ENCODE data around the gene PLA2G4E.

The PLA2G4E gene

DNA sequence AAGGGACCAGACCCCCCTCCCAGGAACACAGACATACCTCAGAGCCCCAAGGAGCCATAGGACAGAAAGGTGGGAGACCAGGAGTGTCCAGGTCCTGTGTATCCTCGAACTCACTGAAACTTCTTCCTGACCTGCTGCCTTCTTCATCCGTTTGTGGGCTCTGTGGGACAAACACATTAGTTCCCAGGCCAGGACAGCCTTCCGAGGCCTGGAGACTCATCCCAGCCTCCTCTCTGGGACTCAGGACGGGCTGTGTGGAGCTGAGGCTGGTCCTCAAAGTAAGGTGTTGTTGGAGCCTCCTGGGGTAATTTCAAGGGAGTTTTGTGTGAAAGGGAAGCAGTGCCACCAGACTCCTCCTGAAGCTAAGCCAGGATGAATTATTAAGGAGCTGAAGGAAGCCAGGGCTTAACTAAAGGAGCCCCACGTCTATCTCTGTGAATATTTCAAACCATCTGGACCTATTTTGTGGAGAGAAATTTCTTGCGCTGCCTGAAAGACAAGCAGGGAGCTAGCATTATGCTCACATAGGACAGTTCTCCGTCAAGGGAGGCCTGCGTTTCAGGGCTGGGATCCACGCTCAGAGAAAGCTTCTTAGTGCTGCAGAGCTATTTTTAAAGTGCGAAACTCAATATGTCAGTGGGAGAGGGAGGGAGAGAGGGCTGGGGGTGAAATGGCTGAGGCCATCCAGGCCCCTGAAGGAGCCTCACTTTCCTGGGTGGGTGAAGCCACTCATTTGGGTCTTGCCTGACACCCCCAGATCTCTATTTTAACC, 29.8 kb upstream of the PLA2G4E start:
- no peak for DNase-seq

DNA sequence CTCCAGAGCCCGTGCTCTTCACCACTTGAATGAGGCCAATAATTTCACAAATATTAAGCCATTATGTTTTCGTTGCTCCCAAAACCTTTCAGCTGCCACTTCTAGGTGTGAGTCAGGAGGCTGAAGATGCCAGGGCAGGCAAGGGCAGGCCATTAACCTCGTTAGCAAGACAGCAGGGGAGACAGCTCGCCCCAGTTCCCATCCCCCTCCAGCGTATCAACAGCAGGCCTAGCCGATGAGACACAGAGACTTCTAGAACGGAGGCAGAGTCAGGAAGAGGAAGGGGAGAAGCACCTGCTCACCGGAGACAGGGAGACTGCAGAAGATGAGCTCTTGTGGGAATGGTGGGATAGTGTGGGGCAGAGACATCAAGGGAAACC, 28.0 kb upstream of the PLA2G4E start:
- no peak for DNase-seq

DNA sequence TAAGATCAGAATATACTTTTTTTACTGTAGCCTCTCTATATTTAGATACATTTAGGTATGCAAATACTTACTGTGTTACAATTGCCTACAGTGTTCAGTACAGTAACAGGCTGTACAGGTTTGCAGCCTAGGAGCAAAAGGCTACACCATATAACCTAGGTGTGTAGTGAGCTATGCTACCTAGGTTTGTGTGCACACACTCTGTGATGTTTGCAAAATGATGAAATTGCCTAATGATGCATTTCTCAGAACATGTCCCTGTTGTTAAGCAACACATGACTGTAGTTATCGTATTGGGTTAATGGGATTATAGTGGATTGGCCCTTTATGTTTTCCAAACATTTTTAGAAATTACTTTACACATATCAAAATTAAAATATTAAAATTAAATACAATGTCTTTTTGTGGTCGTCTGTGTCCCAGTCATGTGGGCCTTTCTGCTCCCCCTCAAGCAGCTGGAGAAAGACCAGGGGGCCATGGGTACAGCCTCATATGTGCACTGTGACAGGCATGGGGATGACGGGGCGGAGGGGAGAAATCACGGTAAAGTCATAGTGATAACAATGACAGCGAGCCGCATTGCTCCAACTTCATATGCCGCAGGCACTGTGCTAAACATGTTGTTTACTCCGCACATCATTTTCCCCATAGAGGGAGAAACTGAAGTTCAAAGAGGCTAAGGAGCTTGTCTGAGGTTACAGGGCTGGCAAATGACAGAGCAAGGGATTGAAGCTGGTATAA, 27.4 kb upstream of the PLA2G4E start:
- DNase-seq, result no peak

DNA sequence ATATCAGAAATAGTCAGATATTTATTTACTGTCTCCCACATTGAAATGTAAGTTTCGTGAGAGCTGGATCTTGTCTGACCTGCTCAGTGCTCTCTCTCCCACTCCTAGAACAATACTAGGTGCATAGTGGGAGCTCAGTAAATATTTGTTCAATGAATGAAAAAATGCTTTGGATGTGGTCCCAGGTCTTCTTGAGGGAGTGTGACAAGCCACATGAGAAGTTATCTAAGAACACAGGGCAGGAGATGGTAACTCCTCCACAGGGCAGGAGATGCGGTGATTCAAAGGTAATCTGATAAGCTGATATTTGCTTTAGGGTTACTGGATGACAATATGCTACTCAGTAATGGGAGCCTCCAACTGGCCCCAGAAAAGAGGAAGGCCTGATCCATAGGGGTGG, 25.8 kb upstream of the PLA2G4E start:
- no peak for DNase-seq

DNA sequence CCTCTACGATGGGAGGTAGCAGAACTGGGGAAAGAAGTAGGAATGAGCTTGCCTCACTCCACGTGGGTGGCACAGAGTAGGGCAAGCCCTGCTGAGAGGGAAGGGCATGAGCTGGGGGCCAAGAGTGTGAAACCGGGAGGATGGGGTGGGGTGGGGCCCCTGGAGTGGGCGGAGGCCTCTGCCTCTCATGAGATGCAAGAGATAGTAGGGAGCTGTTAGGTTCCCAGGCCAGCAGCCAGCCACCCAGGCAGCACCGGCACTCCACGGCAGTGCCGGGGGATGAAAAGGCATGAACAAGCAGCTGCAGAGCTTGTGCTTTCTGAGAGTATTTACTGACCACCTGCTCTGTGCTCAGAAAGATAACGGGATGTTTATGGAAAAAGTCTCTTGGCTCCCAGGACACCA, 24.4 kb upstream of the PLA2G4E start:
- DNase-seq, result no peak

DNA sequence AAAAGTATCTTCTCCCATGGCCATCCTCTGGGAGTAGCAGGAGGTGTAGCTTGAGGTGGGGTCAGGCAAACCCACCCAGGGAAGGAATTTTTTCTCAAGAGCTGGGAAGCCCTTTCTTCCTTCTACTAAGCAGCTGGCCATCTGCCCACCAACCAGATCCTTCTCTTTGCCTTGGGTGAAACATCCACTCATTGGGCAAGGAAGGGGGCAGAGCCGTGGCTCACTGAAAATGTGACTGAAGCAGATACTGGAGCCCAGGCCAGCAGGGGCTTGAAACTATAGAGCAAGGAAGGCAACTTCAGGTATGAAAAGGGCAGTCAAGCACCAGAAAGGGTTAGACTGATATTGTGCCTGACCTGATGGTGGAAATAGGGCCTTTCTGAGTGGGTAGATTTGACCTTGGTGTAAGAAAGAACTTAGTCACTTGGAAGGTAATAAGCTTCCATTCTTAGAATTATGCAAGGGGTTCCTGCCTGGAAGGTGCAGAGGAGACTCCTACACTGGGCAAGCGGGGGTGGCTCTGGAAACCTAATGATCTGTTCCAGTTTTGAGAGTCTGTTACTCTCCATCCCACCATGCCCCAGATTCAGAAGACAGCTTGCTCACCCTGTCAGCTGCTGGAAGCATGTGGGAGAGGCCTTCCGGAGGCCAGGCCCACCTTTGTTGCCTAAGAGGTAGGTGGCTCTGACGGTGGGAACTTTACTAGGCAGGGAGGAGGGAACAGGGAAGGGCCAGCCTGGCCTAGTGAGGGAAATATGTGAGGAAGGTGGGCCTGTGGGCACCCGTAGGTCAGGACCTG, 22.0 kb upstream of the PLA2G4E start:
- DNase-seq, result no peak

DNA sequence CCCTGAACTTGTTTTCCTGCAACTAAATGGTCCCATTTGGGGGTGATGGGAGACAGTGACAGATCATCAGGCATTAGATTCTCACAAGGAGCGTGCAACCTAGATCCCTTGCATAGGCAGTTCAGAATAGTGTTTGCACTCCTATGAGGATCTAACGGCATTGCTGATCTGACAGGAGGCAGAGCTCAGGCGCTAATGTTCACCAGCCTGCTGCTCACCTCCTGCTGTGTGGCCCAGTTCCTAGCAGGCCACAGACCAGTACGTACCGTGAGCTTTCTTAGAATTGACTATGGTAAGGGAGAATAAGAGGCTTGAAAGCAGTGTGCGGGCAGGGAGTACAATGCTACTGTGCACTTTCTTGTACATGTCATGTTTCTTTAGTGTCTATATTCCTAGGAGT, 17.6 kb upstream of the PLA2G4E start:
- DNase-seq, result no peak

DNA sequence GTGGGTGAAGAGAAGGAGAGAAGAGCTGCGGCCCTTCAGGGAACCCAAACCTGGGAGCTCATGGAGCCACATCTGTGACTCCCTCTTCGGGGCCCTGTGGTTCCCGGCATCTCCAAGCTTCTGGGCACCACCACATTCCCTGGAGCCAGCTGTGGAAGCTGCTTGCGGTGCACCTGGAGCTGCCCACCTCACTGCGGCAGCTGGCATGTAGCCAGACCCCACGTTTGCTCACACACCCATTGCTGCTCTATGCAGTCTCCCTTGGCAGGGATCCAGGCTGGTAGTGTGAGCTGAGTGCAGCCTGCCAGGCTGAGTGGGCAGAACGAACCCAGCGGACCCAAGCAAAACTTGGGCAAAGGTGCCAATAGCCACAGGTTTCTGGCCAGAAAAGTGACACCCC, 16.8 kb upstream of the PLA2G4E start:
- DNase-seq, result no peak

DNA sequence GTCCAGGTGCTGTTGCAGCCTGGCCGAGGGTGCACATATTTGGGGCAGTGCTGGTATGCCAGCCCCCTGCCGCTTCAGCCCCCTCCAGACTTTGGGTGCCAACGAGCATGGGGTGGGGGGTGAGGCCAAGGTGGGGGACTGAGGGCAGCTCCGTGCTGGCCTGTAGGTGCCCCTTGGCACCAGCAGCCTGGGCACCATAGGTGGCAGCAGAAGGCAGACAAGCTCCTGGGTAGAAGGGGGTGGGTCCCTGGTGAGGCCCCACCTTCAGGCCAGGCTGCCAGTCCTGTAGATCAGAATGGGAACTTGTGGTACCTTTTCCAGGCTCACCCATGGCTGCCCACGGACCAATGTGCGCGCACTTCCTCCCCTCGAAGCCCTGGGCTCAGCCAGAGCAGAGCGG, 16.1 kb upstream of the PLA2G4E start:
- DNase-seq, result no peak

DNA sequence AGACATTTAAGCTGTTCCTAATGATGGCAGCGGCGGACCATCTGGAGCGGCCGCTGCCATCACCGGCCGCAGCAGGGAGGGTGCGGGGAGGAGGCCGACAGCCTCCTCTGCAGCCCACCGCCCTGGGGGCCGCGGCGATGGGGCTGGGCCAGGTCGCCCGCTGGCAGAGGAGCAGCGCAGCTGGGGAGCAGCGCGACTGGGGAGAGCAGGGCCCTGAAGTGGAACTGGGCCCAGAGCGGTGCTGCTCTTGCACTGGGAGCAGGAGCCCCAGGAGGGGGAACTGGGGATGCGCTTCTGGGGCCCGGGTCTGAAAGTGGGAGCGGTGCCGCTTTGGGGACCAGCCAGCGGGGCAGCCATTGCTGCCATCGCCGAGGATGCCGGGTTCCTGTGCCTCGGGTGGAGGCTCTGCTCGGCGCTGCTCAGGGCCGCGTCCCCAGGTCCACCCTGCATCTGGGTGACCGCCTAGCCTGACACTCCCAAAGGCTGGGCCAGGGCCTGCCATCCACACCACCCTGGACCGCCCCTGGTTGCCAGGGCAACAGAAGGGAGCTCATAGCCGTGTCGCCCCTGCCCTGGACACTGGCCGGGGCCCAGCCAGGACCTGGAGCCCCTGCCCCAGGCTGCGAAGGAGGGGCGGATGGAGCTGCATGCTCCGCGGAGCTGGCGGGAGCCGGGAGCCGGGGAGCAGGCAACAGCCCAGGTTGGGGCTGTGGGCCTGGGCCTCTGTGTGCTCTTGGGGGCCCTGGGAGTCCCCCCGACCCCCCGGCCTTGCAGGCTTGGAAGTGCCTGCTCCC, 15.5 kb upstream of the PLA2G4E start:
- no peak for DNase-seq

DNA sequence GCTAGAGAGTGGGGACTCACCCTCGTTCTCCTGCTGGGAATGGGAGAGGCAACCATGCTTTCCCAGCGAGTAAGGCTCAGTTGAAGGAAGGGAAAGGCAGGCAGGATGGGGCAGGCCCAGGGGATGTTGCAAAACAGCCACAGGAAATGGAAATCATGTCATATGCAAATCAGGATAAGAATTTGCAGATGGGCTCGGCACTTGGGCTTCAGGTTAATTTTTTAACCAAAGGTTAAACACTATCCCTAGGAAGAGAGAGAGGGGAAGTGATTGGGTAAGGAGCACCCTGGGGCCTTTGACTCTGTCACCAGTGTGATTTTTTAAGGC, 14.6 kb upstream of the PLA2G4E start:
- DNase-seq, result peak; percentile 14

DNA sequence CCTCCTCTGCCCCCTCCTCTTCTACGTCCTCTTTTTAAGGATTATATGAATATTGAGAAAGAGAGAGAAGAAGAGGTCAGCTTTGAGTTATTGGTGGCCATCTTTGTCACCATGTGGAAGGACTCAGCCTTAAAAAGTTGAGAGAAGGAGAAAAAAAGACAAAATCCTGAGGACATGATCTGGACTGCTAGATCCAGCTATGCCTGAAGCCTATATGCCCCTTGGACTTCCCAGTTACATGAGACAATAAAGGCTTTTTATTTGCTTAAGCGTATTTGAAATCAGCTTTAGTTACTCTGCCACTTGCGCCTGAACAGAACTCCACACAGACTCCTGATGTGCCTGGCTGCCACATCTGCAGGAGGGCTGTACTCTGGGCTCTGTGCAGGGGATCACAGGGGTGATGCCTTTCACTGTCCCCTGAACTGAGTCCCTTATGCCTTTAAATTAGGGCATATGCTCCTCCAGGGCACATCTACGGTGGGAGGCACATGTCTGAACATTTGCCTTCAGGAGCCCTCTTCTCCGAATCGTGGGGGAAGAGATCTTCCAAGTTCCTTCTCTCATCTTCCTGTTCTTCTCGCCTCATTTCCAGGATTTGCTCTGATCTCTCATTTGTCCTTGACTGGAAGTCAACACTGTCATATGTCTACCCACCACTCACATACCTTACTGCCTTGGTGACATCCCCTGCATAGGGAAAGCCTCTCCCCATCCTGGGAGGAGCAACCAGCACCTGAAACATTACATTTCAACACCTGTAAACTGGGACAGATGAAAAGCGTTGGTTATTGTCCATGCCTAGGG, 14.0 kb upstream of the PLA2G4E start:
- DNase-seq, result no peak

DNA sequence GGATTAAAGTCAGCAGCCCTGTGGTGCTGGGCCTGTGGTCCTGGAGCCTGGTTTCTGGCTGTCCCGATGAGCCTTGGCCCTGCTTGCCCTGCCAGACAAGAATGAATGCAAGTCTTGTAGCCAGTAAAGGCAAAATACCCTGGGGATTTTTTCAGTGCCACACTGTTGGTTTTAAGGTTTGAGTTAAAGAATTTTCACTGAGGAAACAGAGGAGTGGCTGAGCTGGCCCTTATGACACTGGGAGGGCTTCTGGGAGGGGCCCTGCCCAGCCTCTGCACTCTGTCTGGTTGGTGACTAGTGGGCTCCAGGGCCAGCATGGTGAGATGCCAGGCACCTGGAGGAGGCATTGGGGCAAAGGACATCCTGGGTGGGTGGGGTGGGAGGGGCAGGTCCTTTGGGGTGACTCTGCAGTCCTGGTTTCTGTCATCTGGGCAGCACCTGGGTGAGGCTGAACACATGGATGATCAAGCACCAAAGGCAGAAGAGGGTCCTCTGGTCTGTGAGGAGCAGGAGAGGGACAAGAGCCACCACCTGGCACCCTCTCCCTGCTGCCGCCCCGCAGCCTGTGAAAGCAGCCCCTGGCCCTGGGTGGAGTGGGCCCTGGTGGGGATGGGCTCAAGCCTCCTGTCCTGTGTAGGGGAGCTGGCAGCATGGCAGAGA, 12.5 kb upstream of the PLA2G4E start:
- DNase-seq, result no peak

DNA sequence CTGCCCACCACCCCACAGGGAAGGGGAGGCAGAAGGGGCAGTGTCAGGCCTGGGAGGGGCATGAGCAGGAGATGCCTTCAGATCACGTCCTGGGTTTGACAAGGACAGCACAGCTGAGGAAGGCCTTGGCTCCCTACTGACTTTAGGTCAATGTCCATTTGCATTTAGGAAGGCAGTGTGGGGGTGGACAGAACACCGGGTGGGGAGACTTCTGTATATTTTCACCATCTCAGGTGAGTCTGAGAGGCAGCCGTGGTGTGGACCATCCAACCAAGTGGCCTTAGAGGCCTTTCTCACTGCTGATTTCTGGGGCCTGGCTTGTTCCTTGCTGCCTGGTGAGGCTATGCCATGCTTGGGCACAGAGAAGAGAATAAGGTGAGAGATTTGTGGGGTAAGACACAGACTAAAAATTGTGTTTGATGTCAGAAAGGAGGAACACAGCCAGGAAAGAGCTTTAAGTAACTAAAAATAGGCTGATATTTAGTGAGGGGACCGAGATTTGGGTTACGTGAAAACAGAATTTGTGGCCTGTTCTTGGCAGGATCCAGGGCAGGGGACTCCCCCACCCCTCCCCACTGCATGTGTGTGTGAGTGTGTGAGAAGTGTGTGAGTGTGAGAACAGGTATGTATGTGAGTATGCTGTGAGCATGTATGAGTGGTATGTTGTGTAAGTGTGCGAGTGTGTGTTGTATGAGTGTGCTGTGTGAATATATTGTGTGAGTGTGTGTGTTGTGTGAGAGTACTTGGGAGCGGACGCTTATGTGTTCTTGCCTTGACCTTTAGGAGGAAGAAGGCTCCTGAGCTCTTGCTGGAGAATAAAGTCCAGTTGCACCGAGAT, 11.8 kb upstream of the PLA2G4E start:
- DNase-seq, result no peak

DNA sequence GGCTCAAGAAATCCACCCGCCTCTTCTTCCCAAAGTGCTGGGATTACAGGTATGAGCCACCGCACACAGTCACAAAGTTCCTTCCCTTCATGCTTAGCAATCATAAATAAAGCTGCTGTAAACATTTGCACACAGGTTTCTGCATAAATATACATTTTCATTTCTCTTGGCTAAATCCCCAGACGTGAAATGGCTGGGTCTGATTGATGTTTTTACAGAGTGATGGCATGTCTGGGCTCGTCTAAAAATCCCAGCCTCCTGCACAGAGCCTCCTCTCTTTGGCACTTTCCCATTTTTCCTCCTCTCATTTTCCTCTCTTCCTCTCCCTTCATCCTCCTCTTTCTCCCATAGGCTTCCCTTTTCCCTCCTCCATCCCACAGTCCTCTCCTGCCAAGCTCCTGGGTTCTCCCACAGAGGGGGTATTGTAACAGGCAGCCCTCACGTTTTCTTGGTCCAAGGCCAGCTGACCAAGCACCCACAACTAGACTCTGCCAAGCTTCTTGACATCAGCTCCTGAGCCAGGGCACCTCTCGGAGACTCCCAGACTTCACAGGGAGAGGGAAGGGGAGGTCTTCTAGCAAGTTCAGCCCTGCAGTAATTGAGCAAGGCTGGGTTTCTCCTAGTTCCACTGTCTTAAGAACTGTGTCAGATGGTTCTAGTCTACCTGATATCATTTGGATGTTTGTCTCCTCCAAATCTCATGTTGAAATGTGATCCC, 10.5 kb upstream of the PLA2G4E start:
- DNase-seq, result no peak

DNA sequence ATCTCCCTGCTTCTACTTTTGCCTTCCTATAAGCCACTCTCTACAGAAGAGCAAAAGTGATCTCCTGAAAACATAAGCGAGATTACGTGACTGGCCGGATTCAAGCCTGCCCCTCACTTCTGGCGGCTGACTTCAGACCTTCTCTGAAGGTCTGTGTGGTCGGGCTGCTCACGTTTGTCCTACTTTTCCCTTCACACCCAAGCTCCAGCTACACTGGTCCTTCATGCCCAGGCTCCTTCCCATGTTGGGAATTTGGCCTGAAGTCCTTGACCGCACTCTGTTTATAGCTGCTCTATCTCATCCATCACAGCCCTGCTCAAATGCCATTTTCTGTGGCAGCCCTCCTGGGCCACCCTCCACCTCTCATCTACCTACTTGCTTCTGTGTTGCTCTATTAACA, 6.7 kb upstream of the PLA2G4E start:
- no peak for DNase-seq

DNA sequence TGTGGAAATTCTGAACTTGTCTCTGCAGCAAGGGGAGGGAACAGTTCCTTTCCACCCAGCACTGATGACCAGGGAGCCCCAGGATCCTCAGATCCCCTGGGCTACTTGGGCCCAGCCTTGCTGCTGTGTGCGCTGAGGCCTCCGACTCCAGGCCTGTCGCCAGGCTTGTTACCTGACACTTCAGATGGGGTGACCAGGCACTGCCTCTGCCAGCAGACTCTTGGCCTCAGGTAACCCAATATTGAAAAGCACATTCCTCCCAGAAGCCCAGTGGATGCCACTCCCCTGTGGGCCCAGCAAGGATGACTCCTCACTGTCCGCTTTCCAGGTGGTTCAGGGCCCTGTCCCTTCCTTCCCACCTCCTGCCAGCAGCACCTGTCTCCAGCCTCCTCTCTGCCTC, 3.5 kb upstream of the PLA2G4E start:
- no peak for DNase-seq

DNA sequence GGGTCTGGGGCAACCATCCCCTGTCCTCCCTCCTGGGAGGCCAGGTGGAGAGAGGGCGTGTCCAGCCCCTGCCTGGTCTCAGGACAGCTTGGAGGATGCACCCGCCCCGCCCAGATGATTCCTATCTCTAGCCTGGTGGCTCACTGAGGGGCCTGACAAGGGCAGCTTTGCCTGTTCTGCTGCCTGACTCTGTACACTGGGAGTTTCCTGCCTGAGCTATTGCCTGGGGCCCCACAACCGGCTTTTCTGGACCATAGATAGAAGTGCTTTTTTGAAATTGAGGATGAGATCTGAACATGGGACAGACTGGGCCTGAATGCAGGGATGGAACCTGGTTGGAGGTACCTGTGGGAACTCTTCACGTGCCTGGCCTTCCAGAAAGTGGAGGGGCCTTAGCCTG, 751 bp upstream of the PLA2G4E start:
- no peak for DNase-seq

DNA sequence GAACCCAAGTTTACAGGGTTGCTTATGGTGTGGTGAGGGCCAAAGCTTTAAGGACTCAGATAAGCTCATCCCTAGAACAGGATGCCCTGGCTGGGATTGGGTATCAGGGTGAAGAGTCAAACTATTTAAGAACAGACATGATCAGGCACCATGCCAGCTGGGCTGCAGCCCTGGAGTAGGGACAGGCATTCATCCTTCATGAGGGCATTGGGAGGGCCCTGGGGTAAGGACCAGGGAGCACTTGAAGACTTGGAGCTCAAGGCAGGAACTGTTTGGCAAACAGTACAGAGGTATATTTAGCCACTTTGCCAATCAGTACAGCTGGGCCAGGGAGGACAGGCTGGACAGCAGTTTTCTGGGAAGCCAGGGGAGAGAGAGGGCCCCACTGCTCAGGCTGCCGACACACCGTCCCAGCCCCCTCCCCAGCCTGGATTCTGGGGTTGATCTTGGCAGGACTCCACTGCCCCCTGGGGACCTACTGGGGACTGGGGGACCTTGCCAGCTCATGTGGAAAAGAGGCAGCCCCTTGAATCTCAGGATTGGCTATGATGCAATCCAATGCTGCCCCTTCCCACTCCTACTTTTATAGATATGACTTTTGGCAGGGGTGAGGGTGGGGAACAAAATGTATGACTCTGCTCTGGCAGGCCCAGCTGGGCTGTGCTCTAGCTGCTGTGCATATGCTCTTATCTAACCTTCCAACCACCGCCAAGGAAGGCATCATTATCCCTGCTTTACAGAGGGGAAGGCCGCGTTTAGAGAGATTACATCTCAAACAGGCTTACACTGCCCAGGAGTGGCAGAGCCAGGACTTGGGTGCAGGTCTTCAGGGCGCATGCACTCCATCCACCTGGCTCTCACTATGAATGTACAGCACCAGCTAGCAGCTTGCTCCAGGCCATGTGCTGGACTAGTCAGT, 2.3 kb downstream of the PLA2G4E start:
- no peak for DNase-seq
